GM10248 (cell line): ENCODE data around the gene AMOTL1.
A peak's percentile ranks its signal among the peaks of the same experiment; 100 is the strongest.

ENCODE experiments used
- CTCF ChIA-PET: fragments of 300-600 bp; sonication (Branson Sonifier 250); formaldehyde crosslinking; extraction: SDS; loops from one replicate; lab custom pipeline; 2021; ENCODE audit warnings: antibody characterized with exemption; lab: Yijun Ruan, JAX
- POLR2A ChIA-PET: fragments of 350-650 bp; sonication (Branson Sonifier 250); formaldehyde crosslinking; extraction: SDS; loops from one replicate; lab custom pipeline; 2020; ENCODE audit warnings: antibody characterized with exemption; lab: Yijun Ruan, JAX
- DNase-seq: peaks from one replicate; pipeline ENCODE4 v3.0.0; 2012; ENCODE audit errors: extremely low spot score
- TF ChIP-seq, protein P1 (sequence below): IDR thresholded peaks from 2 replicates; pipeline ENCODE4 v1.5.1; 2012; ENCODE audit warnings: mild to moderate bottlenecking, low read depth; ENCODE audit errors: extremely low read depth, missing control alignments, control extremely low read depth

AMOTL1 gene

GRCh38 chr11:94734563-94735275 is 33.4 kb upstream of the AMOTL1 start:
- POLR2A ChIA-PET: no interaction called here
- TF ChIP-seq, protein P1, sequence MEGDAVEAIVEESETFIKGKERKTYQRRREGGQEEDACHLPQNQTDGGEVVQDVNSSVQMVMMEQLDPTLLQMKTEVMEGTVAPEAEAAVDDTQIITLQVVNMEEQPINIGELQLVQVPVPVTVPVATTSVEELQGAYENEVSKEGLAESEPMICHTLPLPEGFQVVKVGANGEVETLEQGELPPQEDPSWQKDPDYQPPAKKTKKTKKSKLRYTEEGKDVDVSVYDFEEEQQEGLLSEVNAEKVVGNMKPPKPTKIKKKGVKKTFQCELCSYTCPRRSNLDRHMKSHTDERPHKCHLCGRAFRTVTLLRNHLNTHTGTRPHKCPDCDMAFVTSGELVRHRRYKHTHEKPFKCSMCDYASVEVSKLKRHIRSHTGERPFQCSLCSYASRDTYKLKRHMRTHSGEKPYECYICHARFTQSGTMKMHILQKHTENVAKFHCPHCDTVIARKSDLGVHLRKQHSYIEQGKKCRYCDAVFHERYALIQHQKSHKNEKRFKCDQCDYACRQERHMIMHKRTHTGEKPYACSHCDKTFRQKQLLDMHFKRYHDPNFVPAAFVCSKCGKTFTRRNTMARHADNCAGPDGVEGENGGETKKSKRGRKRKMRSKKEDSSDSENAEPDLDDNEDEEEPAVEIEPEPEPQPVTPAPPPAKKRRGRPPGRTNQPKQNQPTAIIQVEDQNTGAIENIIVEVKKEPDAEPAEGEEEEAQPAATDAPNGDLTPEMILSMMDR: no peak
- CTCF ChIA-PET: interaction anchor here (0.7 to 1.4 kb wide), 6 partner anchors 9 to 177 kb away, joined by 3 to 5 read pairs (median 3); no protein-coding TSS in a partner anchor
- no peak for DNase-seq

DNA sequence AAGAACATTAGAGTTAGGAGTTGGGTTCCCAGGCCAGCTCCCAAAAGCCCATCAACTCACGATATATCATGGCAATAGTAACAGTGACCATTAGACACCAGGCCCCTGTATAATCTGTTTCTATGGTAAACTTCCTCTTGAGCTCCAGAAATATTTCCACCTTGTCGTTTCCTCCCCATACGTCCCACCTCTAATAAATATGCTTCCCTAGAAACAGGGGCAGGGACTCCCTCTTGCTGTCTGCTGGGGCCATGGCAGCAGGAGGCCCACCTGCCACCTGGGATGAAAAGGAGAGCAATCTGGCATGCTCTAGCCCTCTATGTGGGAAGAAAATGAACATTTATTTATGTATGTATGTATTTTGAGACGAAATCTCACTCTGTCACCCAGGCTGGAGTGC is 32.2 kb upstream of the AMOTL1 start:
- POLR2A ChIA-PET: no interaction called here
- TF ChIP-seq, protein P1: no peak
- CTCF ChIA-PET: interaction anchor here (1.4 kb wide), 2 partner anchors 11 to 176 kb away, joined by 3 read pairs; no protein-coding TSS in a partner anchor
- no peak for DNase-seq

- TF ChIP-seq, protein P1: no peak
- DNase-seq: no peak
- CTCF ChIA-PET: interaction anchor here (1.2 kb wide), 1 partner anchor 8 kb away, joined by 3 read pairs; no protein-coding TSS in a partner anchor
- POLR2A ChIA-PET: no interaction called here
Observed at GRCh38 chr11:94737171-94737611, 31.0 kb upstream of the AMOTL1 start.

- TF ChIP-seq, protein P1: no peak
- ChIA-PET POLR2A (no interaction called here), CTCF (no interaction called here)
- DNase-seq: no peak
Observed at GRCh38 chr11:94738746-94739145, 29.4 kb upstream of the AMOTL1 start.

DNA sequence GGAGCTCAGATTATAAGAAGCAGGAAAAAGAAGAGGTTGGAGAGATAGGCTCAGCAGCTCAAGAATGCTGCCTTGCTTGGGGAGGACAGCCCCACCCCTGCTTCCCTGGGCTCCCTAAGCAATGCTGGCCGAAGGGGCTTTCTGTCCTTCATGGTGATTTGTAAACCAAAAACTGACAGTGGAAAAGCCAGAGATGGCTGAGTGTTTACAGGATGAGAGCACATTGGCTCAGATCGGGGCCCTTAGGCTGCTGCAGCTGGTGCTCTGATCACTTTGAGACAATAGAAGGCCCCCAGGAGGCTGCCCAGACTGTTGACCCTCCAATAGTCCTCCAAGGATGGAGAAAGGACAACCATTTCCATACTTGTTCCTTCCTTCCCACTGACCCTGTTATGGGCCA is 28.8 kb upstream of the AMOTL1 start:
- ChIA-PET POLR2A (no interaction called here), CTCF (no interaction called here)
- TF ChIP-seq, protein P1: no peak
- DNase-seq: no peak

DNA sequence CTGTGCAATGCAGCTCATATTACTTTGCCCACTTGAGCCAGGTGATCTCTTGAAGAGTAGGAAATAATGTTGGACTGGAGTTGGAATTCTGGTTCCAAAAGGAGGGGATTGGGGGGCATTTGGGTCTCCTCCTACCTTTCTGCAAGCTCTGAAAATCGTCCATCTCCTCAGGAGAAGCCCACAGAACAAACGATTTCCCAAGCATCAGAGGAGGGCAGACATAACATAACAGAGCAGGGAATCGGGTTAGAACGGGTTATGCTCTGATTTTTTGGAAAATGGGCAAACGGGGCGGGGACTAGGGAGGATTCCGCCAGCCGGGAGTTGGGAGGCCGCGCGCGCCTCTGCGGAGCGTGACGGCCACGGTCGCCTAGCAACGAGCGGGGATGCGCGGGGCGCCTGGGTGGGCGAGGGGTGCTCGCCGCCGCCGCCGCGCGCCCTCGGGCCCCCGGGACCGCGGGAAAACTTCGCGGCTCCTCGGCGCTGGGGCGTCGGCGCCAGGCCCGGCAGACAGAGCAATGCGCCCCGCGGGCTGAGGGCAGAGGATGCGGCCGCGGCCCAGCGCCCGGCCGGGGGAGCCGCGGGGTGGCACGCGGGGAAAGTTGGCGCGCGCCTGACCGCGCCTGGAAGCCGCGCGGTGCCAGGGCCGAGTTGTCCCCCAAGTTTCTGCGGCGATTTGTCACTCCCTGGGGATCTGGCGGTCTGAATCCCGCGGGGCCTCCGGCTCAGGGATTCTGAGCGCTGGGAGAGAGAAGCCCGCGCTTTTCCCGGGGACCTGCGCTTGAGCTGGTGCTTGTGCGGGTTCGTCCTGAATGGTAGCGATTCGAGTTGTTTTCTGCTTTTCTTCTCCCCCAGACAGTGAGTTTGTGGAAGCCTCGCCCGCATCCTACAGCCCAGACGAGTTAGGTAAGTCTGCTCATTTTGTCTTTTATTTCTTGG is 27.8 kb upstream of the AMOTL1 start:
- peak; percentile 28 for DNase-seq
- ChIA-PET CTCF (interaction anchor here (1.0 to 2.5 kb wide), 2 partner anchors 9 to 13 kb away, joined by 3 to 9 read pairs; no protein-coding TSS in a partner anchor), POLR2A (no interaction called here)
- TF ChIP-seq, protein P1: no peak
